Astrocyte of the cerebellum (primary cell): ENCODE data around the gene S100A3.
"Not testable (repeated sequence)": the region's sequence is repeated elsewhere in the genome, so short reads cannot be mapped to it uniquely, and the experiment has no call there.

Experiments used
- DNase-seq: peaks from one replicate; pipeline ENCODE4 v3.0.0-alpha.2; 2011; ENCODE audit warnings: low read depth
- H3K4me3 ChIP-seq: 2 replicates; pipeline ENCODE4 v1.5.1; 2011; ENCODE audit warnings: mild to moderate bottlenecking, low read depth, low read length, moderate library complexity
- CTCF ChIP-seq: IDR thresholded peaks from 2 replicates; pipeline ENCODE4 v1.5.1; 2012; ENCODE audit warnings: low read length, low read depth, moderate library complexity, mild to moderate bottlenecking; ENCODE audit errors: missing control alignments
- in situ Hi-C: cut with HindIII; loops from 2 replicates; pipeline ENCODE4 v1.10.0; 2017; ENCODE audit warnings: low sequenced_read_pairs

The S100A3 gene

GRCh38 chr1:153587314-153587713, 38.3 kb upstream of the S100A3 start:
- no peak for TF ChIP-seq CTCF
- in situ Hi-C loops, result no loop called here
- H3K4me3 ChIP-seq, result no peak overlapping the region
- DNase-seq, result no peak

- in situ Hi-C loops, result no loop called here
- no peak for DNase-seq
- no peak overlapping the region for H3K4me3 ChIP-seq
- TF ChIP-seq CTCF, result no peak
These were observed 37.3 kb upstream of the S100A3 start for GRCh38 chr1:153586347-153586746.

- in situ Hi-C loops, result no loop called here
- TF ChIP-seq CTCF, result no peak
- no peak for DNase-seq
- no peak overlapping the region for H3K4me3 ChIP-seq
These were observed 35.9 kb upstream of the S100A3 start for GRCh38 chr1:153585006-153585405.

- DNase-seq, result no peak
- TF ChIP-seq CTCF, result no peak
- in situ Hi-C loops, result no loop called here
- no peak overlapping the region for H3K4me3 ChIP-seq
These were observed 34.9 kb upstream of the S100A3 start for GRCh38 chr1:153583976-153584375.

GRCh38 chr1:153583514-153583913, 34.5 kb upstream of the S100A3 start:
- H3K4me3 ChIP-seq, DNase-seq, in situ Hi-C loops: not testable (repeated sequence)

GRCh38 chr1:153582836-153583235, 33.8 kb upstream of the S100A3 start:
- DNase-seq, H3K4me3 ChIP-seq, in situ Hi-C loops: not testable (repeated sequence)

GRCh38 chr1:153578936-153579335, 29.9 kb upstream of the S100A3 start:
- DNase-seq, result no peak
- in situ Hi-C loops, result no loop called here
- TF ChIP-seq CTCF, result no peak
- H3K4me3 ChIP-seq, result no peak overlapping the region

GRCh38 chr1:153578490-153578889, 29.4 kb upstream of the S100A3 start:
- H3K4me3 ChIP-seq, result no peak overlapping the region
- no peak for TF ChIP-seq CTCF
- DNase-seq, result no peak
- in situ Hi-C loops, result no loop called here
